Brain microvascular endothelial cell (primary cell): ENCODE data around the gene SAFB.
"Not testable (repeated sequence)": the region's sequence is repeated elsewhere in the genome, so short reads cannot be mapped to it uniquely, and the experiment has no call there.

Source experiments
- DNase-seq: peaks from one replicate; pipeline ENCODE4 v3.0.0-alpha.2; 2020
- H3K27ac ChIP-seq: fragments of 250-450 bp; sonication (Bioruptor Pico); 2 replicates; pipeline ENCODE4 v1.5.1; 2020; ENCODE audit warnings: mild to moderate bottlenecking, moderate library complexity
- H3K27me3 ChIP-seq: fragments of 250-450 bp; sonication (Bioruptor Pico); replicated peaks from 2 replicates; pipeline ENCODE4 v1.5.1; 2020; ENCODE audit warnings: mild to moderate bottlenecking
- H3K36me3 ChIP-seq: fragments of 250-450 bp; sonication (Bioruptor Pico); replicated peaks from 2 replicates; pipeline ENCODE4 v1.5.1; 2020; ENCODE audit warnings: mild to moderate bottlenecking
- H3K4me3 ChIP-seq: 2 replicates; pipeline ENCODE4 v1.5.1; 2011; ENCODE audit warnings: low read depth, mild to moderate bottlenecking, control low read depth, low read length, moderate library complexity
- in situ Hi-C: cut with HindIII; loops from 2 replicates; pipeline ENCODE4 v1.10.0; 2017; ENCODE audit warnings: low sequenced_read_pairs, low pct_ligation_motif_present
- TF ChIP-seq, protein P1 (sequence below): IDR thresholded peaks from 2 replicates; pipeline ENCODE4 v1.5.1; 2011; ENCODE audit warnings: low read depth, mild to moderate bottlenecking, moderate library complexity, low read length, control low read depth, inconsistent platforms; ENCODE audit errors: missing control alignments

SAFB gene

DNA sequence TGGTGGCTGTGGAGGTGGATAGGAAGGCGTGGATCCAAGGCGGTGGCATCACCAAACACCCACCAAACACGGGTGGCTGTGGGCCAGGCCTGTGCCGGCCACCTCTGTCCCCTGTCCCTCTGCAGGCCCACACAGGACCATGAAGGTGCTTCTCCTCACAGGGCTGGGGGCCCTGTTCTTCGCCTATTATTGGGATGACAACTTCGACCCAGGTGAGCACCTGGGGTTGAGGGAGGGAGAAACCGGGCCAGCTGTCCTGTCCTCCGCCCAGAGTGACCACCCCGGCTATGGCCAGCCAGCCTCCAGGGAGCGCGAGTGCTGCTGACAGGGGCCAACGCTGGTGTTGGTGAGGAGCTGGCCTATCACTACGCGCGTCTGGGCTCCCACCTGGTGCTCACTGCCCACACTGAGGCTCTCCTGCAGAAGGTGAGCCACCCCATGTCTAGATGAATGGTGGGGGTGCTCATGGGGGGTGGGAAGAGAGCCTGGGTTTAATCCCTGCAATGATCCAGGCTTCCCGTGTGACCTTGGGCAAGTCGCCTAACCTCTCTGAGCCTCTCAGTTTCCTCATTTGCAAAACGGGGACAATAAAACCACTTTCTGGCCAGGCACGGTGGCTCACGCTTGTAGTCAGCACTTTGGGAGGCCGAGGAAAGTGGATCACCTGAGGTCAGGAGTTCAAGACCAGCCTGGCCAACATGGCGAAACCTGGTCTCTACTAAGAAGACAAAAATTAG lies 62.0 kb downstream of the SAFB start:
- DNase-seq = no peak
- Histone ChIP-seq H3K27me3 (no peaks in the 10 kb centered on the region), H3K4me3 (no peak overlapping the region), H3K36me3 (no peaks in the 10 kb centered on the region), H3K27ac (no peak overlapping the region)
- in situ Hi-C loops = no loop called here
- TF ChIP-seq, protein P1, sequence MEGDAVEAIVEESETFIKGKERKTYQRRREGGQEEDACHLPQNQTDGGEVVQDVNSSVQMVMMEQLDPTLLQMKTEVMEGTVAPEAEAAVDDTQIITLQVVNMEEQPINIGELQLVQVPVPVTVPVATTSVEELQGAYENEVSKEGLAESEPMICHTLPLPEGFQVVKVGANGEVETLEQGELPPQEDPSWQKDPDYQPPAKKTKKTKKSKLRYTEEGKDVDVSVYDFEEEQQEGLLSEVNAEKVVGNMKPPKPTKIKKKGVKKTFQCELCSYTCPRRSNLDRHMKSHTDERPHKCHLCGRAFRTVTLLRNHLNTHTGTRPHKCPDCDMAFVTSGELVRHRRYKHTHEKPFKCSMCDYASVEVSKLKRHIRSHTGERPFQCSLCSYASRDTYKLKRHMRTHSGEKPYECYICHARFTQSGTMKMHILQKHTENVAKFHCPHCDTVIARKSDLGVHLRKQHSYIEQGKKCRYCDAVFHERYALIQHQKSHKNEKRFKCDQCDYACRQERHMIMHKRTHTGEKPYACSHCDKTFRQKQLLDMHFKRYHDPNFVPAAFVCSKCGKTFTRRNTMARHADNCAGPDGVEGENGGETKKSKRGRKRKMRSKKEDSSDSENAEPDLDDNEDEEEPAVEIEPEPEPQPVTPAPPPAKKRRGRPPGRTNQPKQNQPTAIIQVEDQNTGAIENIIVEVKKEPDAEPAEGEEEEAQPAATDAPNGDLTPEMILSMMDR = no peak

DNA sequence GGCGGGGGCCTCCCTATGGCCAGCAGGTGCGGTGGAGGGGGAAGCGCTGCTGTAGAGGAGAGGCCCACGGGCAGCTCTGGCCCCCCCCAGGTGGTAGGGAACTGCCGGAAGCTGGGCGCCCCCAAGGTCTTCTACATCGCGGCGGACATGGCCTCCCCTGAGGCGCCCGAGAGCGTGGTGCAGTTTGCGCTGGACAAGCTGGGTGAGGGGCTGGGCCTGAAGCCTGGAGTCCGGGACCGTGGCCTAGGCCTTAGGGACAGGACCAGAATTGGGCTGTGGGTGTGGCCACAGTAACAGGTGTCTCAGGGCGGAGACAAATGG lies 63.4 kb downstream of the SAFB start:
- no peaks in the 10 kb centered on the region for H3K27me3 ChIP-seq
- H3K36me3 ChIP-seq = peaks cover 3% of the 10 kb centered on the region
- in situ Hi-C loops = no loop called here
- H3K27ac ChIP-seq = no peak overlapping the region
- TF ChIP-seq, protein P1 = no peak
- no peak for DNase-seq
- H3K4me3 ChIP-seq = peak overlapping the region; percentile 53

DNA sequence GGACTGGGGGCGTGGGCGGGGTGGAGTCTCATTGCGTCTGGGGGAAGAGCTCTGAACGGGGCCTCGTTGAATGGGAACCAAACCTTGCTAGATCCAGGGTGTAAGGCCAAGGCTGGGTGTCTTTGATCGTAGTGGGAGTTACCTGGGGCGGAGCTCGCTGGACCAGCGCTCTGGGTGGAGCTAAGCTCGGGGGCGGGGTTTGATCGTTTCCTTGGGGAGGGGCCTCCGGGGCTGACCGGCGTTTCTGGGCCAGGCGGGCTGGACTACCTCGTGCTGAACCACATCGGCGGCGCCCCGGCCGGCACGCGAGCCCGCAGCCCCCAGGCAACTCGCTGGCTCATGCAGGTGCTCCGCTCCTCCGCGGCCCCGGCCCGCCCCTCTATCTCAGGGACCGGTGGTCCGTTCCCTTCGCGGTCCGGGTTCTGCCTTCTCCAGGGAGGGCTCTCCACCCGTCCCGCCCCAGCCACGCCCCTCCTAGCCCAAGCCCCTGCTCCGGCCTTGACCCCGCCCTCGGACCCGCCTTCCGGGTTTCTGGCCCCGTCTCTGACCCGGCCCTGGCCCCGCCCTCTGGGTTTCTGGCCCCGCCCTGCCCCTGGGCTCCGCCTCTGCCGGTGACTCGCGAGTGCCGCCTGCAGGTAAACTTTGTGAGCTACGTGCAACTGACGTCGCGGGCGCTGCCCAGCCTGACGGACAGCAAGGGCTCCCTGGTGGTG lies 63.9 kb downstream of the SAFB start:
- peak overlapping the region; percentile 53 for H3K4me3 ChIP-seq
- DNase-seq = peak; percentile 90
- peaks cover 8% of the 10 kb centered on the region for H3K36me3 ChIP-seq
- TF ChIP-seq, protein P1 = peak; percentile 86
- no peaks in the 10 kb centered on the region for H3K27me3 ChIP-seq
- in situ Hi-C loops = no loop called here
- H3K27ac ChIP-seq = peak overlapping the region; percentile 38

DNA sequence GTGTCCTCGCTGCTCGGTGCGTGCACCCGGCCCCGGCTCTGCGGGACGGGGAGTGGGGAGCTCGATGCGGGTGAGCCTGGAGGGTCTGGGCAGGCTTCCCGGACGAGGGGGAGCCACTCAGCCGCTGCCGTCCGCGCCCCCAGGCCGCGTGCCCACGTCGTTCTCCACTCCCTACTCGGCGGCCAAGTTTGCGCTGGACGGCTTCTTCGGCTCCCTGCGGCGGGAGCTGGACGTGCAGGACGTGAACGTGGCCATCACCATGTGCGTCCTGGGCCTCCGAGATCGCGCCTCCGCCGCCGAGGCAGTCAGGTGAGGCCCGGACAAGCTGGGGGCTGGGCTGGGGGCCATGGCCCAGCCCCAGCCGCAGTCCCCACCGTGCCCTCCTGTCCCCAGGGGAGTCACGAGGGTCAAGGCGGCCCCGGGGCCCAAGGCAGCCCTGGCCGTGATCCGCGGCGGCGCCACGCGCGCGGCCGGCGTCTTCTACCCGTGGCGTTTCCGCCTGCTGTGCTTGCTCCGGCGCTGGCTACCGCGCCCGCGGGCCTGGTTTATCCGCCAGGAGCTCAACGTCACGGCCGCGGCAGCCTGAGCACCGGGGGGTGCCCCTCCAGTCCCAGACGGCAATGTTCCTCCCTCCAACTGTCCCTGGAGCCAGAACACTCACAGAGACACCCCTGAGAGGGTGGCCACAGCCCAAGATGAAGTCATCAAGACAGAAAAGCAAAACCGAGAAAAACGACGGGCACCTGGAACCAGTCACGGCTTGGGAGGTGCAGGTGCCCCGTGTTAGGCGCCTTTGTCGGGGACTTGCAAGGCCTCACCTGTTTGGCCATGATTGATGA lies 64.7 kb downstream of the SAFB start:
- Histone ChIP-seq H3K36me3 (peaks cover 16% of the 10 kb centered on the region), H3K27ac (no peak overlapping the region), H3K27me3 (no peaks in the 10 kb centered on the region), H3K4me3 (peak overlapping the region; percentile 53)
- in situ Hi-C loops = no loop called here
- TF ChIP-seq, protein P1 = no peak
- no peak for DNase-seq

DNA sequence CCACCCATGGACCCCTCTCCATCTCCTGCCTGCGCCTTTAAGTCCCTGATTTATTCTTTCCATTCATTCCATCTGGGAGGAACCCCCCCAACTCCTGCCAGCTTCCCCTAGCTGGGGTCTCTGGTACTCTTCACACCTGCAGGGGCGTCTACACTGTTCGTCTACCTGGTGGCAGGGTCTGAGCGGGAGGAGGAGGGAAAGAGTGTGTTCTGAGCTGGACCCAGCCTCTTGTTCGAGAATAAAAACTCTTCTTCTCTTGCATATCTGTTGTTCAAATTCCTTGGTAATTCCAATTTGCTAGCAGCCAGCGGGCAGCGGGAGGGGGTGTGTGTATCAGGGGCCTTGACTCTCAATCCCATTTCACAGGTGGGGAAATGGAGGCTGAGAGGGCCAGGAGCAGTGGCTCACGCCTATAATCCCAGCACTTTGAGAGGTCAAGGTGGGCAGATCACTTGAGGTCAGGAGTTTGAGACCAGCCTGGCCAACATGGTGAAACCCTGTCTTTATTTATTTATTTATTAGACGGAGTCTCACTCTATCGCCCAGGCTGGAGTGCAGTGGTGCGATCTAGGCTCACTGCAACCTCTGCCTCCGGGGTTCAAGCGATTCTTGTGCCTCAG lies 65.5 kb downstream of the SAFB start:
- H3K27ac ChIP-seq, H3K27me3 ChIP-seq, in situ Hi-C loops, DNase-seq, H3K4me3 ChIP-seq: not testable (repeated sequence)
- H3K36me3 ChIP-seq = peaks cover 23% of the 10 kb centered on the region
